CD4-positive, alpha-beta T cell treated with Interleukin-4 for 1 hour (primary cell): Measurements from ENCODE around the gene ANKRD63.
A peak's percentile ranks its signal among the peaks of the same experiment; 100 is the strongest.

Experiments used
- DNase-seq, 2 donors: peaks; one replicate each; pipeline ENCODE4 v3.0.0-alpha.2; 2020 to 2022

The ANKRD63 gene

GRCh38 chr15:40257656-40258450 is 25.0 kb downstream of the ANKRD63 start:
- DNase-seq, result no peak

GRCh38 chr15:40256638-40257235 is 26.1 kb downstream of the ANKRD63 start:
- peak; percentile 39 to 44 for DNase-seq

- no peak for DNase-seq
Measured at GRCh38 chr15:40255033-40255432, 27.8 kb downstream of the ANKRD63 start.

GRCh38 chr15:40254452-40254851 is 28.4 kb downstream of the ANKRD63 start:
- no peak for DNase-seq

GRCh38 chr15:40253167-40253790 is 29.6 kb downstream of the ANKRD63 start:
- DNase-seq, result no peak

GRCh38 chr15:40252438-40253166 is 30.3 kb downstream of the ANKRD63 start:
- DNase-seq, result no peak

GRCh38 chr15:40252141-40252437 is 30.8 kb downstream of the ANKRD63 start:
- no peak for DNase-seq

GRCh38 chr15:40251486-40252140 is 31.3 kb downstream of the ANKRD63 start:
- no peak for DNase-seq

GRCh38 chr15:40250771-40251483 is 31.9 kb downstream of the ANKRD63 start:
- no peak for DNase-seq

- no peak for DNase-seq
Measured at GRCh38 chr15:40250304-40250656, 32.6 kb downstream of the ANKRD63 start.

GRCh38 chr15:40249477-40250303 is 33.2 kb downstream of the ANKRD63 start:
- no peak for DNase-seq

GRCh38 chr15:40248006-40248783 is 34.7 kb downstream of the ANKRD63 start:
- no peak for DNase-seq

- no peak for DNase-seq
Measured at GRCh38 chr15:40247406-40247971, 35.4 kb downstream of the ANKRD63 start.

- DNase-seq, result no peak
Measured at GRCh38 chr15:40246496-40247280, 36.2 kb downstream of the ANKRD63 start.

- DNase-seq, result no peak
Measured at GRCh38 chr15:40245666-40246450, 37.0 kb downstream of the ANKRD63 start.

GRCh38 chr15:40244961-40245523 is 37.8 kb downstream of the ANKRD63 start:
- DNase-seq, result no peak

- no peak for DNase-seq
Measured at GRCh38 chr15:40243126-40243810, 39.6 kb downstream of the ANKRD63 start.

- DNase-seq, result no peak
Measured at GRCh38 chr15:40242601-40243000, 40.3 kb downstream of the ANKRD63 start.
